ENCODE measurements around the gene C11orf91. TPM values are rescaled to one million over a fixed set of nuclear protein-coding genes. Genes with fewer than 3 reads are reported as not detected.

C11orf91 gene
- total RNA-seq, 1 donor from 2014 or later, result 0.69 TPM

DNA sequence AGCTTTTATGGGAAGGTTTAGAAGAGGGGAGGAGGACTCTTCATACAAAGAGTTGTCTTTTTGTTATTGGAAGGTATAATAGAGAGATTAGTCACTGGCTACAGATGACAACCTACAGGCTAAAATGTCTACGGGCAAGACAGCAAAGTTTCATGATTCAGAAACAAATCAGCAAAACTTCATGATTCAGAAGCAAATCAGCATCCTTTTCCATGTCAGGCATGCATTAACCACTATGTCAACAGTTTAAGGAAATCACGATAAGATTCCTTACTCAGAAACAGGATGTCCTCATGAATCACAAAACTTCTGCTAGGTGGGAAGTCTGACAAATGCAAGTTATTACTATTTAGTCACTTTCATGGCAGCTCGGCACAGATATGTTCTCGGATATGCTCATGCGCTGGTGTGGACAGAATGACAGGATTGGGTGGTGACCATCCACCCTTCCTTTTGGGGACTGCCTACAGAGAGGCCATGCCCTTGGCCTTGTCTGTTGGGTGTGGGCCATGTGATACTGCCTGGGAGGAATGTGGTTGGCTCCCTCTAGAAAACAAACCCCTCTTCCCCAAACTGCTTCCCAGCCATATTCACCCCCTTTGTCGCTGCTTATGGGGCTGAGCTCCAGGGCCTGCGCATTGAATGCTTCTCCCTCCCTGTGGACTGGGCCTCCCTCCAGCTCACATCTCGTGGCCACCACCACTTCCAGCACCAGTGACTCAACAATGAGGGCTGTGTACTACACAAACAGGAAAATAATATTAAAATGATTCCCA, 10.1 kb downstream of the C11orf91 start:
- Mint-ChIP-seq H3K27me3 (no peaks in the 10 kb centered on the region), H3K27ac (peak overlapping the region; percentile 91), H3K4me3 (ENCODE audit: low read depth) (no peak overlapping the region), H3K36me3 (ENCODE audit: insufficient read depth) (no peaks in the 10 kb centered on the region), H3K4me1 (ENCODE audit: low read depth) (peaks cover 55% of the 10 kb centered on the region), H3K9me3 (ENCODE audit: low read depth) (no peaks in the 10 kb centered on the region)
- DNase-seq (ENCODE audit: low spot score, unreplicated experiment), result no peak
- TF ChIP-seq, protein P1, sequence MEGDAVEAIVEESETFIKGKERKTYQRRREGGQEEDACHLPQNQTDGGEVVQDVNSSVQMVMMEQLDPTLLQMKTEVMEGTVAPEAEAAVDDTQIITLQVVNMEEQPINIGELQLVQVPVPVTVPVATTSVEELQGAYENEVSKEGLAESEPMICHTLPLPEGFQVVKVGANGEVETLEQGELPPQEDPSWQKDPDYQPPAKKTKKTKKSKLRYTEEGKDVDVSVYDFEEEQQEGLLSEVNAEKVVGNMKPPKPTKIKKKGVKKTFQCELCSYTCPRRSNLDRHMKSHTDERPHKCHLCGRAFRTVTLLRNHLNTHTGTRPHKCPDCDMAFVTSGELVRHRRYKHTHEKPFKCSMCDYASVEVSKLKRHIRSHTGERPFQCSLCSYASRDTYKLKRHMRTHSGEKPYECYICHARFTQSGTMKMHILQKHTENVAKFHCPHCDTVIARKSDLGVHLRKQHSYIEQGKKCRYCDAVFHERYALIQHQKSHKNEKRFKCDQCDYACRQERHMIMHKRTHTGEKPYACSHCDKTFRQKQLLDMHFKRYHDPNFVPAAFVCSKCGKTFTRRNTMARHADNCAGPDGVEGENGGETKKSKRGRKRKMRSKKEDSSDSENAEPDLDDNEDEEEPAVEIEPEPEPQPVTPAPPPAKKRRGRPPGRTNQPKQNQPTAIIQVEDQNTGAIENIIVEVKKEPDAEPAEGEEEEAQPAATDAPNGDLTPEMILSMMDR (IDR thresholded peaks at IDR 0.05; ENCODE audit: unreplicated experiment), result no peak

DNA sequence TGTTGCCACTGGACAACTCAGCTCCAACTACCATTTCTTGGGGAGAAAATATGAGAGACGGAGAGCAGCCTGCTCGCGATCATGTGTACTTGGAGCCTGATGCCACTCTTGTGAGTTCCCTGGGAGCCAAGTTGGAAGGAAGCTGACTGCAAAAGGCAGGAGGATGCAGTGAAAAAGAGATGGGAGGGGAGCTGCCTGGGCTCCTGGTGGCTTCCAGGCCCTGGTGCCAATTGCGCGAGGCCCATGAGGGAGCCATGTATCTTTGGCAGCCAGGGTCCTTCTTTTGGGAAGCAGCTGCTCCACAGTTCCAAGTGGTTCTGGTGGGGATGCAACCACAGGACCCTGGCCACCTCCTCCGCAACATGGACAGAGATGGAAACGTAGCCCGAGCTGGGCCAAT, 11.1 kb downstream of the C11orf91 start:
- no peaks in the 10 kb centered on the region for H3K36me3 Mint-ChIP-seq (ENCODE audit: insufficient read depth)
- H3K9me3 Mint-ChIP-seq (ENCODE audit: low read depth), result no peaks in the 10 kb centered on the region
- no peak overlapping the region for H3K4me3 Mint-ChIP-seq (ENCODE audit: low read depth)
- DNase-seq (ENCODE audit: low spot score, unreplicated experiment), result no peak
- TF ChIP-seq, protein P1 (IDR thresholded peaks at IDR 0.05; ENCODE audit: unreplicated experiment), result no peak
- H3K27me3 Mint-ChIP-seq, result no peaks in the 10 kb centered on the region
- no peak overlapping the region for H3K27ac Mint-ChIP-seq
- H3K4me1 Mint-ChIP-seq (ENCODE audit: low read depth), result peaks cover 45% of the 10 kb centered on the region

DNA sequence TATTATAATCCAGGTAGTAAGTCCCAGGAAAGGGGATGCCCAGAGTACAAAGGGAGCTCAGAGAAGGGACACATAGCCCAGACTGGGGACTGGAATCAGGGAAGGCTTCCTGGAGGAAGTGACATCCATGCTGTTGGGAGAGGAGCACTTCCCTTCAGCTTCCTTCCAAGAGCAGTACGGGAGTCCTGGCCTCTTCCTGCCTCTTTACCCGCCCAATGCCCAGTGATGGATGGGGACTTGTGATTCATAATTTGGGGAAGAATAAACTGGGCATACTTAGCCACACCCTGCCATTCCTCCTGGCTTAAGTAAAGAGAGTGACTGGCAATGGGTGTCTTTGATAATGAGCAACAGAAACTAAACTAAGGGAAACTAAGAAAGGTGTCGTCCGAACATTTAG, 11.5 kb downstream of the C11orf91 start:
- H3K4me3 Mint-ChIP-seq (ENCODE audit: low read depth), result no peak overlapping the region
- H3K27ac Mint-ChIP-seq, result no peak overlapping the region
- H3K4me1 Mint-ChIP-seq (ENCODE audit: low read depth), result peaks cover 43% of the 10 kb centered on the region
- TF ChIP-seq, protein P1 (IDR thresholded peaks at IDR 0.05; ENCODE audit: unreplicated experiment), result no peak
- no peaks in the 10 kb centered on the region for H3K36me3 Mint-ChIP-seq (ENCODE audit: insufficient read depth)
- H3K27me3 Mint-ChIP-seq, result peaks cover 3% of the 10 kb centered on the region
- H3K9me3 Mint-ChIP-seq (ENCODE audit: low read depth), result no peaks in the 10 kb centered on the region
- DNase-seq (ENCODE audit: low spot score, unreplicated experiment), result no peak

DNA sequence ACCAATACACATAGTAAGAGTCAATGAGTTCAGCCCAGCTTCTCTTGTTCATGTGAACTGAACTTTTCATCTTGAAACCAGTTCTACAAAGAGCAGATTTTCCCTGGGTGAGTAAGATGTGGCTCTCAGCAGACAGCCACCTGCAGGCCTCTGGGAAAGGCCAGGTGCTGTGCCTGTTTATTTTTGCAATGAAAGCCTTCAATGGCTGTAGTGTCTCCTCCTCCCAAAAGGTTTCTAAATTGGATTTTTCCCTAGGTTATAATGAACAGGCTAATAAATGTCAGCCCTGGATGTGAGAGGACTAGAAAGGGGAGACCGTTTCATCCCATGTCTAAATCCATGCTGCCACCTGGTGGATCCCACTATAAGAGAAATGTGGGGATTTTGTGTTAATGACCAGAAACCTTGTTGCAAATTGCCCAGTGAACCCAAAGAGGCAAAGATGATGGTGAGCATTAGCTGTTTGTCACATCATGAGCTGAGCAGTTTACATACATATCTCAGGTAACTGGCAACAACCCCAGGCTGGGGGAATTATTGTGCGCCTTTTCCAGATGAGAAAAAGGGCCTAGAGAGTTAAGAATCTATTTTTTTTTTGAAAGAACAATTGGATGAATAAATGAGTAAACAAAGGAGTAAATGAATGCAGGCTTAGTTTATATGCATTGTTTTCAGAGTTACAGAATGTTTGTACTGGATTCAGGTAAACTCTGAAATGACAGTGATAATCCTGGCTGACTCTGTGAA, 12.7 kb downstream of the C11orf91 start:
- Mint-ChIP-seq H3K27ac (no peak overlapping the region), H3K27me3 (peaks cover 3% of the 10 kb centered on the region), H3K9me3 (ENCODE audit: low read depth) (no peaks in the 10 kb centered on the region), H3K36me3 (ENCODE audit: insufficient read depth) (no peaks in the 10 kb centered on the region), H3K4me1 (ENCODE audit: low read depth) (peaks cover 33% of the 10 kb centered on the region), H3K4me3 (ENCODE audit: low read depth) (no peak overlapping the region)
- peak; percentile 41 for DNase-seq (ENCODE audit: low spot score, unreplicated experiment)
- TF ChIP-seq, protein P1 (IDR thresholded peaks at IDR 0.05; ENCODE audit: unreplicated experiment), result peak; percentile 74

DNA sequence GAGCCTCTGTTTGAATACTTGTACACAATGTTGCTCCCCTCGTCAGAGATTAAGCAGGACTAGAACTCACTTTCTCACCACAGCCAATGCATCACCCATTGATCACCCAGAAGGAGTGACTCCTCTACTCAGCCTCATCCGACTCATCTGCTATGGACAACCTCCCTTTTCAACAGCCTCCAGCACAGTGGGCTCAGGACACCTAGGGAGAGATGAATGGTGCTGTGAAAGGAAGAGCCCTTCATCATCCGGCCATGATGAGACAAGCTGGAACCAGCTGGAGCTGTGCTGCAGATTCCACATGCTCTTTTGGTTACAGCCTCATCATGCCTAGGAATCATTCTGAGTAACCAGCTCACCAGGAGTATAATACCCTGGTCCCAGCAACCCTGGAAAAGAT, 15.5 kb downstream of the C11orf91 start:
- H3K4me3 Mint-ChIP-seq (ENCODE audit: low read depth), result no peak overlapping the region
- H3K27me3 Mint-ChIP-seq, result peaks cover 11% of the 10 kb centered on the region
- H3K27ac Mint-ChIP-seq, result no peak overlapping the region
- no peaks in the 10 kb centered on the region for H3K9me3 Mint-ChIP-seq (ENCODE audit: low read depth)
- TF ChIP-seq, protein P1 (IDR thresholded peaks at IDR 0.05; ENCODE audit: unreplicated experiment), result no peak
- DNase-seq (ENCODE audit: low spot score, unreplicated experiment), result no peak
- no peaks in the 10 kb centered on the region for H3K36me3 Mint-ChIP-seq (ENCODE audit: insufficient read depth)
- H3K4me1 Mint-ChIP-seq (ENCODE audit: low read depth), result peaks cover 10% of the 10 kb centered on the region
